ENCODE measurements around the gene CFAP65. TPM values are rescaled to one million over a fixed set of nuclear protein-coding genes. Genes with fewer than 3 reads are reported as not detected.
A peak's percentile ranks its signal among the peaks of the same experiment; 100 is the strongest.

Gene CFAP65
- total and polyA plus RNA-seq, 2 of the 13 experiments (the other 11 are each of a cell fraction or from before 2014, with no cell fraction given) = 0.05 TPM; not detected in 1

- Histone ChIP-seq H3K36me3 (replicated peaks in 1 of 2; ENCODE audit: control insufficient read depth in 1 of 2, insufficient read depth in 2 of 2, low read length in 2 of 2) (no peaks in the 10 kb centered on the region), H3K4me1 (ENCODE audit: insufficient read depth, low read length) (peaks cover 20% of the 10 kb centered on the region), H3K4me2 (ENCODE audit: low read depth, low read length) (peak overlapping the region; percentile 61; the same call in 1 of the 2 replicates), H4K20me1 (ENCODE audit: insufficient read depth, low read length) (peaks cover 25% of the 10 kb centered on the region; the same call in 1 of the 2 replicates), H3K79me2 (ENCODE audit: insufficient read depth, low read length) (no peaks in the 10 kb centered on the region), H3K27me3 (ENCODE audit: control insufficient read depth in 1 of 2, insufficient read depth in 2 of 2, low read length in 2 of 2) (peaks cover 37 to 96% of the 10 kb centered on the region in 2 experiments), H3K9me3 (ENCODE audit: low read length) (no peaks in the 10 kb centered on the region), H3K4me3 (replicated peaks in 1 of 3; ENCODE audit: insufficient read depth in 1 of 3, low read depth in 2 of 3, low read length in 3 of 3) (peak overlapping the region in 1 of 3 experiments; percentile 25; a peak in 1 of 6 replicates), H3K9ac (ENCODE audit: insufficient read depth, low read depth, low read length) (no peak overlapping the region), H2AFZ (ENCODE audit: low read length) (no peak overlapping the region), H3K27ac (ENCODE audit: extremely low read length, insufficient read depth, low read length) (no peak overlapping the region)
- DNase-seq (ENCODE audit: low spot score) (no peak), ATAC-seq (peak; percentile 48), FAIRE-seq (no peak)
- ChIA-PET POLR2A (no interaction called here), CTCF (ENCODE audit: low intra/inter-chr PET ratio, low total read pairs) (interaction anchor here (1.2 to 1.7 kb wide), 2 partner anchors 13 to 127 kb away, joined by 3 to 7 read pairs; no protein-coding TSS in a partner anchor)
- intact Hi-C loops (cut with micrococcal nuclease; ENCODE audit: unreplicated experiment) = no loop called here
- WGBS (ENCODE audit: low lambda C conversion rate) = 8% methylated on average over 20 of the region's 44 CpGs
- BruUV-seq (replicated peaks) = no TSS peak
- in situ Hi-C loops (cut with HindIII; ENCODE audit: extremely low pct_ligation_motif_present, low pct_unique_long_range_greater_than_20kb) = no loop called here
- TF ChIP-seq TOPORS (CRISPR knock-in tag; IDR thresholded peaks at IDR 0.05) (0 out of 2 replicates have a peak, but pooled peaks have one; percentile 18), ZNF260 (CRISPR knock-in tag; IDR thresholded peaks at IDR 0.05; ENCODE audit: borderline replicate concordance, low read depth) (no peak), ZNF713 (CRISPR knock-in tag; IDR thresholded peaks at IDR 0.05) (no peak), MTF2 (CRISPR knock-in tag; IDR thresholded peaks at IDR 0.05; ENCODE audit: borderline replicate concordance) (peak; percentile 75; the same call in 1 of the 2 replicates), ZNF772 (CRISPR knock-in tag; IDR thresholded peaks at IDR 0.05) (0 out of 2 replicates have a peak, but pooled peaks have one; percentile 8), BCL6 (CRISPR knock-in tag; IDR thresholded peaks at IDR 0.05) (peak; percentile 93), UBTF (CRISPR knock-in tag; IDR thresholded peaks at IDR 0.05) (peak; percentile 61; the same call in 1 of the 2 replicates), HNRNPL (IDR thresholded peaks at IDR 0.05; ENCODE audit: low read depth, low read length) (0 out of 2 replicates have a peak, but pooled peaks have one; percentile 56), ZNF496 (CRISPR knock-in tag; IDR thresholded peaks at IDR 0.05; ENCODE audit: insufficient replicate concordance) (no peak), ZNF800 (CRISPR knock-in tag; IDR thresholded peaks at IDR 0.05) (peak; percentile 71), ZFX (CRISPR knock-in tag; IDR thresholded peaks at IDR 0.05; ENCODE audit: low read depth) (0 out of 2 replicates have a peak, but pooled peaks have one; percentile 12), RNF2 (conservative IDR thresholded peaks at IDR 0.05; ENCODE audit: low read depth) (0 out of 2 replicates have a peak, but pooled peaks have one; percentile 45), ZNF609 (CRISPR knock-in tag; IDR thresholded peaks at IDR 0.05; ENCODE audit: borderline replicate concordance) (peak; percentile 46; the same call in 1 of the 2 replicates), ZNF549 (CRISPR knock-in tag; IDR thresholded peaks at IDR 0.05) (0 out of 2 replicates have a peak, but pooled peaks have one; percentile 15)
These were observed 48.5 kb downstream of the CFAP65 start for GRCh38 chr2:218992703-218993344.

Measured in HepG2 (cell line).